Kidney epithelial cell (primary cell): ENCODE results near the gene KLF7. TPM values are rescaled to one million over a fixed set of nuclear protein-coding genes. Genes with fewer than 3 reads are reported as not detected.

Source experiments
- DNase-seq: peaks from one replicate; pipeline ENCODE4 v3.0.0-alpha.2; 2010; ENCODE audit warnings: low read depth
- H3K27me3 ChIP-seq: 2 replicates; pipeline ENCODE4 v1.6.0; 2011; ENCODE audit warnings: low read length; ENCODE audit not compliant: control insufficient read depth, insufficient read depth
- H3K36me3 ChIP-seq: 2 replicates; pipeline ENCODE4 v1.5.1; 2011; ENCODE audit warnings: low read length; ENCODE audit not compliant: control insufficient read depth, insufficient read depth
- H3K4me3 ChIP-seq: 2 replicates; pipeline ENCODE4 v1.5.1; 2011; ENCODE audit warnings: low read depth, mild to moderate bottlenecking, control low read depth, low read length
- total RNA-seq: library from RNA; depleted of rRNA; stranded (reverse); fragments of >200 nt; gene quantifications from 2 replicates; pipeline ENCODE4 v1.2.3, GENCODE V29; 2015
- TF ChIP-seq, protein P1 (sequence below): IDR thresholded peaks from 2 replicates; pipeline ENCODE4 v1.5.1; 2011; ENCODE audit warnings: mild to moderate bottlenecking, moderate library complexity, low read length, control low read depth, inconsistent platforms; ENCODE audit not compliant: insufficient read depth, poor library complexity, severe bottlenecking

KLF7 gene
- total RNA-seq, 1 donor from 2014 or later: 58.7 TPM

DNA sequence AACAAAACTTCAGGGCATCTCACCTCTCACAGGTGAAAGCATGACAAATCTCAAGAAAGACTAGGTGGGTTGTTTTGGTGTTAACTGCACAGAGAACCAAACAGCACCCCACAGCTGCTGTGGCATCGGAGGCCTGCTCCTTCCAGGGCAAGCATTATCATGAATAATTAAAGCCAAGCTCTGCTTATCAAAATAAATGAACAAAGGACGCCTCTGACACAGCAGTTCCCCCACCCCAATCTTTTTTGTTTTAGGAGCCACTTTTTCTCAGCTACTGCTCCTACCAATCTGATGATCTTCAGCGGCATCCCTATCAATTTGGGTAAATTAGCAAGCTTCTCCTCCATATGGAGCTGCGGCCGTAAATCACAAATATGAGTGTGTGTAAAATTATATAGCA lies 58.6 kb downstream of the KLF7 start:
- H3K36me3 ChIP-seq: no peaks in the 10 kb centered on the region
- no peak for DNase-seq
- TF ChIP-seq, protein P1, sequence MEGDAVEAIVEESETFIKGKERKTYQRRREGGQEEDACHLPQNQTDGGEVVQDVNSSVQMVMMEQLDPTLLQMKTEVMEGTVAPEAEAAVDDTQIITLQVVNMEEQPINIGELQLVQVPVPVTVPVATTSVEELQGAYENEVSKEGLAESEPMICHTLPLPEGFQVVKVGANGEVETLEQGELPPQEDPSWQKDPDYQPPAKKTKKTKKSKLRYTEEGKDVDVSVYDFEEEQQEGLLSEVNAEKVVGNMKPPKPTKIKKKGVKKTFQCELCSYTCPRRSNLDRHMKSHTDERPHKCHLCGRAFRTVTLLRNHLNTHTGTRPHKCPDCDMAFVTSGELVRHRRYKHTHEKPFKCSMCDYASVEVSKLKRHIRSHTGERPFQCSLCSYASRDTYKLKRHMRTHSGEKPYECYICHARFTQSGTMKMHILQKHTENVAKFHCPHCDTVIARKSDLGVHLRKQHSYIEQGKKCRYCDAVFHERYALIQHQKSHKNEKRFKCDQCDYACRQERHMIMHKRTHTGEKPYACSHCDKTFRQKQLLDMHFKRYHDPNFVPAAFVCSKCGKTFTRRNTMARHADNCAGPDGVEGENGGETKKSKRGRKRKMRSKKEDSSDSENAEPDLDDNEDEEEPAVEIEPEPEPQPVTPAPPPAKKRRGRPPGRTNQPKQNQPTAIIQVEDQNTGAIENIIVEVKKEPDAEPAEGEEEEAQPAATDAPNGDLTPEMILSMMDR: no peak
- no peak overlapping the region for H3K4me3 ChIP-seq
- no peaks in the 10 kb centered on the region for H3K27me3 ChIP-seq

DNA sequence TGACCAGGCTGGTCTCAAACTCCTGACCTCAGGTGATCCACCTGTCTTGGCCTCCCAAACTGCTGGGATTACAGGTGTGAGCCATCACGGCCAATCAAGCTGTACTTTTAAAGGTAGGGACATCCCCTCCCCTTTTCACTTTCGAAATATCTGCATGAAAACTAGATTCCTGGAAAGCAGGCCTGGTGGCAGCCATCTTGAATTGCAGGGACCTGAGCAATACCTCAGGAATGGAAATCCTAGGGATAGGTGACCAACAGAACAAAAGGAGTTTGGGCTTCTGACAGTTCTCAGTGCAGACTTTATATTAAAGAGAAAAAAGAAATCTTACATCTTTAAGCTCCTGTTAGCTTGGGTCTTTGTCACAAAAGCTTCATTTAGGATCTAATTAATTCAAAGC lies 62.6 kb downstream of the KLF7 start:
- Histone ChIP-seq H3K4me3 (no peak overlapping the region), H3K27me3 (no peaks in the 10 kb centered on the region), H3K36me3 (peaks cover 1% of the 10 kb centered on the region)
- no peak for DNase-seq
- TF ChIP-seq, protein P1: no peak

- H3K27me3 ChIP-seq: no peaks in the 10 kb centered on the region
- H3K36me3 ChIP-seq: peaks cover 1% of the 10 kb centered on the region
- DNase-seq: no peak
- TF ChIP-seq, protein P1: no peak
- no peak overlapping the region for H3K4me3 ChIP-seq
These were observed 63.8 kb downstream of the KLF7 start for GRCh38 chr2:207101984-207102383.

DNA sequence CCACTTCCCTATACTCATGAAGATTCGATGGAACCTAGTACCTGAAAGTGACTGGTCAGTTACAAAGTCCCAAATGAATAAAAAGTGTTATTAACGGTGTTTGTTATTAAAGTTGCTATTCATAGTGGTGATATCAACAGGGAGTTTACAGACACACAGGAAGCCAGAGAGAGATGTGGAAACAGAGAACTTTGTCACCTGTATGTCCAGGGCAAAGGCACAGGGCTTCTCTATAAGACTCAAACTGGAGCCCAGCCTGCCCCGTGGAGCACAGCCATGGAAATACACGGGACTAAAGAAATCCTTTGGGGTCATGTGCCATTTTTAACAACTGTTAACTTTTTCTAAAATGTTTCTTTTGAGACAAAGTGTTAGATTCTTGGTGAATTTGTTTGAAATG lies 68.5 kb downstream of the KLF7 start:
- no peak for DNase-seq
- TF ChIP-seq, protein P1: no peak
- Histone ChIP-seq H3K4me3 (no peak overlapping the region), H3K27me3 (no peaks in the 10 kb centered on the region), H3K36me3 (peaks cover 1% of the 10 kb centered on the region)

GRCh38 chr2:207095963-207096362 lies 69.8 kb downstream of the KLF7 start:
- TF ChIP-seq, protein P1: no peak
- Histone ChIP-seq H3K36me3 (peaks cover 1% of the 10 kb centered on the region), H3K4me3 (no peak overlapping the region), H3K27me3 (no peaks in the 10 kb centered on the region)
- no peak for DNase-seq

DNA sequence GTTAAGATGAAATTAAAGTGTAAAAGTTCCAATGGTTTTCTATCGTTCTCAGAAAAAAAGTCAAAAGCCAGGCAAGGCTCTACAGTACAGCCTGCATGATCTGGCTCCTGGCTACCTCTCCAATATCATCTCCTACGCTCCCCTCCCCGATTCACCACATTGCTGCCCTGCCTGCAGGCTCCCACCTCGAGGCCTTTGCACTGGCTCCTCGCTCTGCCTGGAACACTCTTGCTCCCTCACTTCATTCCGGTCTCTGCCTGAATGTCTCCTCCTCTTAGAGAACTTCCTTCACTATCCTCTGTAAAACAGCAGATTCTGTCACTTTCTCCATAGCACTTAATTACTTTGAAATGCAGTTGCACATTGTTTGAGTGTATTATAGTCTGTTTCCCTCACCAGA lies 72.5 kb downstream of the KLF7 start:
- DNase-seq: no peak
- H3K27me3 ChIP-seq: no peaks in the 10 kb centered on the region
- H3K36me3 ChIP-seq: no peaks in the 10 kb centered on the region
- TF ChIP-seq, protein P1: no peak
- H3K4me3 ChIP-seq: no peak overlapping the region
